Naive thymus-derived CD8-positive, alpha-beta T cell (primary cell): Measurements from ENCODE around the gene SYT14. TPM values are rescaled to one million over a fixed set of nuclear protein-coding genes. Genes with fewer than 3 reads are reported as not detected.

Experiments used
- ATAC-seq, 2 donors: fragments of 150-1000 bp; cut with Tn5 transposase in 1 of 2; sonication (Bioruptor Pico), chemical (Tn5 transposase) in 1 of 2; 1 replicate in 1 of 2; 2 replicates in 1 of 2; pipeline ENCODE4 v1.10.0; 2021; ENCODE audit warnings: mild to moderate bottlenecking in 2 of 2, moderate library complexity in 2 of 2
- POLR2A ChIA-PET: fragments of 350-600 bp; sonication (Branson Sonifier 250); formaldehyde crosslinking; loops from one replicate; lab custom pipeline; 2021; ENCODE audit warnings: antibody characterized with exemption; lab: Charles Lee
- DNase-seq, 10 donors: peaks; one replicate each; pipeline versions ENCODE4 v3.0.0 to v3.0.0-alpha.2; 2020 to 2022
- H3K27ac Mint-ChIP-seq, 10 donors: one replicate each; pipeline ENCODE4 v1.8.0; 2020 to 2022; ENCODE audit warnings: mild to moderate bottlenecking in 10 of 10, mixed read lengths in 10 of 10, moderate library complexity in 4 of 10, inconsistent platforms in 1 of 10
- H3K27me3 Mint-ChIP-seq, 5 donors: one replicate each; pipeline ENCODE4 v1.8.0; 2021 to 2022; ENCODE audit warnings: mixed read lengths in 5 of 5
- H3K36me3 Mint-ChIP-seq, 3 donors: one replicate each; pipeline ENCODE4 v1.8.0; 2020 to 2022; ENCODE audit warnings: mixed read lengths in 3 of 3, mild to moderate bottlenecking in 2 of 3, inconsistent platforms in 1 of 3
- H3K4me1 Mint-ChIP-seq, 4 donors: one replicate each; pipeline ENCODE4 v1.8.0; 2021 to 2022; ENCODE audit warnings: mixed read lengths in 4 of 4
- H3K4me3 Mint-ChIP-seq, 10 donors: one replicate each; pipeline ENCODE4 v1.8.0; 2020 to 2022; ENCODE audit warnings: mild to moderate bottlenecking in 10 of 10, mixed read lengths in 10 of 10, moderate library complexity in 6 of 10, inconsistent platforms in 1 of 10
- H3K9me3 Mint-ChIP-seq, 9 donors: one replicate each; pipeline ENCODE4 v1.8.0; 2020 to 2022; ENCODE audit warnings: mixed read lengths in 9 of 9, mild to moderate bottlenecking in 3 of 9, inconsistent platforms in 1 of 9, moderate library complexity in 1 of 9
- polyA plus RNA-seq, 3 donors: library from polyadenylated mRNA; unstranded; fragments of 300-500 nt; fragmentation: Illumina TruSeq; gene quantifications; one replicate each; pipeline ENCODE4 v1.2.3, GENCODE V29; 2021
- total RNA-seq, 8 experiments: library from RNA in 2 of 8; stranded (reverse) in 2 of 8; gene quantifications; one replicate each; pipeline ENCODE4 v1.2.3 and lab custom pipeline; 2021 to 2026

The SYT14 gene
- total and polyA plus RNA-seq, 5 experiments from 2014 or later, result not detected

DNA sequence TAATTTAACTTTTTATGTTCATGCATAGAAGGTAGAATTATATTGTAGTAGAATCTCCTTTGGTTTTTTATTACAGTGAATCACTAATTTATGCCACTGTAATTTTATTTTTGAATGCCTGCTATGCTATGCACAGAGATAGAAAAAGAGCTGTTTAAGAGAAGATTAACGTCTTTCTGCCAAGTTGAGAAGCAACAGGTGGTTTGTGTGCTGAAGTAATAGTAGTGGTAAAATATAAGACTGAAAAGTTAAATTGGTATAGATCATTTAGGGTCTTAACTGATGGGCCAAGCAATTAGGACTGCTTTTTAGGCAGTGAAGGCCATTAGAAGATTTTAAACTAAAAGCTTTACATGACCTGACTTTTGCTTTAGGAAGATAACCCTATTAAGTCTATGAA is 115.1 kb downstream of the SYT14 start:
- H3K4me3 Mint-ChIP-seq, result no peak overlapping the region
- H3K27me3 Mint-ChIP-seq, result peaks cover 4 to 13% (median 9%) of the 10 kb centered on the region in 5 donors
- H3K4me1 Mint-ChIP-seq, result no peaks in the 10 kb centered on the region
- DNase-seq (no peak), ATAC-seq (no peak)
- peaks cover 0 to 2% (median 0%) of the 10 kb centered on the region in 3 donors for H3K36me3 Mint-ChIP-seq
- H3K9me3 Mint-ChIP-seq, result peaks cover 0 to 14% (median 2%) of the 10 kb centered on the region in 9 donors
- no peak overlapping the region for H3K27ac Mint-ChIP-seq
- POLR2A ChIA-PET, result no interaction called here

DNA sequence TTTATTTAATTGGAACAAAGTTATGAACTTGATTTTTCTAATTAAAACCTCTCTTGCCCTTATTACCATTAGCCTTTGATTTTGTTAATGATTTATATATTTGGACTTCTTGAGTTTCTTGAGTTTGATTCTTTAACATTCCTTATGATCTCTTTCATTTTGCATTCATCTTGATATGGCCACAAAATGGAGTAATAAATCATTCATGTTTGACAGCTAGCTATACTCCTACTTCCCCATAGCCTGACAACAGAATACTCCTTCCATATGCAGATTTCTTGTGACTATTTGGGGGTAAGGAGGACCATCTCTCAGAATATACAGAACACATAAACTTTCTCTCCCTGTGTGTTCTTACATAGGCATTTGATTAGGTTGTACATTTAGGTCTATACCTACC is 119.6 kb downstream of the SYT14 start:
- no peak for DNase-seq
- Mint-ChIP-seq H3K9me3 (peaks cover 0 to 1% (median 0%) of the 10 kb centered on the region in 9 donors), H3K27ac (no peak overlapping the region), H3K4me3 (no peak overlapping the region), H3K4me1 (no peaks in the 10 kb centered on the region), H3K36me3 (no peaks in the 10 kb centered on the region), H3K27me3 (peaks cover 3 to 19% (median 8%) of the 10 kb centered on the region in 5 donors)
- ATAC-seq, result no peak
- POLR2A ChIA-PET, result no interaction called here

DNA sequence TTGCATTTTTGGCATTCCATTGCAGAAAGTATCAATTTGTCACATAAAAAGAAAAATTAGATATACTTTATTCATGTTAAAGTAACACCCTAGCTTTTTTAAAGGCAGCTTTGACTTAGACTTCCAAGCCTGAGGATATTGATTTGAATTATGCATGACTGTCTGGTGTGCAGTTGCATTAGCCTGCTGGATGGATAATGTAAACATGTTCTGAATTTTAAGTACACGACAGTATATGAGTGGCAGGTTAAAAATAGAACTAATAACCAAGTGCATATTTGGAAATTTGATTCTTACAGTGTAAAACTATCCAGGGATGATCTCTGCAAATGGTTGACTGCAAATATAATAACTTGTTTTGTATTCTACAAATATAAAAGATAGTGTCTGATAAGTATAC is 124.0 kb downstream of the SYT14 start:
- H3K36me3 Mint-ChIP-seq, result no peaks in the 10 kb centered on the region
- ATAC-seq (no peak), DNase-seq (no peak)
- POLR2A ChIA-PET, result no interaction called here
- peaks cover 0 to 7% (median 4%) of the 10 kb centered on the region in 9 donors for H3K9me3 Mint-ChIP-seq
- no peaks in the 10 kb centered on the region for H3K4me1 Mint-ChIP-seq
- H3K4me3 Mint-ChIP-seq, result no peak overlapping the region
- H3K27me3 Mint-ChIP-seq, result peaks cover 3 to 17% (median 7%) of the 10 kb centered on the region in 5 donors
- H3K27ac Mint-ChIP-seq, result no peak overlapping the region

DNA sequence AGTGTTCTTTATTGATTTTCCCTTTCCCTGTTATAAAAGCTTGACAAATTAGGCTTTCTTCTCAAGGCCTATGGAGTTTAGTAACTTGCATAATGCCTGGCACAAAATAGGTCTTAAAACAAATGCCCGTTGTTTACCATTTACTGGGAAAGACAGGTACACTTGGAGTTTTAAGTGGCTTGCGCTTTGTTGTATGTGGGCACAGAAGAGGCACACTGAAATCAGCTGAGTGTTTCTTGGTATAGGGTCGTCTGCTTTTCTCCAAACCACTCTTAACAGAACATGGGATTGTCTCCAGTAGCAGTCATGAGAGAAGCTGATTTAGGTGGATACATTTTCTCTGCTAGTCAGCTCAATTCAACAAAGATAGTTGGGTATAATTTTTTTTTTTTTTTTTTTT is 132.5 kb downstream of the SYT14 start:
- Mint-ChIP-seq H3K36me3 (no peaks in the 10 kb centered on the region), H3K27ac (no peak overlapping the region)

DNA sequence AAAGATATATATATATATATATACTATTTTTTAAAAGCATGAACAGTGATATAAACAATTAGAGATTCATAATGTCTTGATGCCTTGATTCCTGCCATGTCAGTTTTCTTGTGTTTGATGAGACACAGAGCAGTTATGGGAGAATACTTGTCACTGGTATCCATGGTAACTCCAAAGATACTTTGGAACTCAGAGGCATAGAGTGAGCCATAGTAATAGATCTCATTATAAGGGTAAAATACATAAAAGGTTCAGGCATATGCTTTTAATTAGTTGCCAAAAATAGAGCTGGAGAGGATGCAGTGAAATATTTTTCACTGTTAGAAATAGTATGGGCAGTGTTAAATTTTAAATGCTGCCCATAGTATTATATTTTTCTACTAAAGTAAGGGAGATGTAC is 134.1 kb downstream of the SYT14 start:
- POLR2A ChIA-PET, result no interaction called here
- Mint-ChIP-seq H3K27me3 (peaks cover 4 to 19% (median 13%) of the 10 kb centered on the region in 5 donors), H3K36me3 (no peaks in the 10 kb centered on the region), H3K4me1 (no peaks in the 10 kb centered on the region), H3K9me3 (peaks cover 0 to 5% (median 2%) of the 10 kb centered on the region in 9 donors), H3K4me3 (no peak overlapping the region), H3K27ac (no peak overlapping the region)
- DNase-seq, result no peak
- ATAC-seq, result no peak

More for the DNA sequence above, 132.5 kb downstream of the SYT14 start:
- H3K27me3 Mint-ChIP-seq, result peaks cover 5 to 19% (median 10%) of the 10 kb centered on the region in 5 donors
- POLR2A ChIA-PET, result no interaction called here
- peaks cover 0 to 11% (median 4%) of the 10 kb centered on the region in 9 donors for H3K9me3 Mint-ChIP-seq
- H3K4me1 Mint-ChIP-seq, result no peaks in the 10 kb centered on the region
- no peak for ATAC-seq
- H3K4me3 Mint-ChIP-seq, result no peak overlapping the region
- no peak for DNase-seq

GRCh38 chr1:210072896-210073504 is 135.0 kb downstream of the SYT14 start:
- ATAC-seq (no peak), DNase-seq (no peak)
- Mint-ChIP-seq H3K9me3 (peaks cover 0 to 3% (median 0%) of the 10 kb centered on the region in 9 donors), H3K27ac (no peak overlapping the region), H3K4me3 (no peak overlapping the region), H3K27me3 (peaks cover 3 to 19% (median 13%) of the 10 kb centered on the region in 5 donors), H3K36me3 (no peaks in the 10 kb centered on the region), H3K4me1 (no peaks in the 10 kb centered on the region)
- POLR2A ChIA-PET, result no interaction called here

GRCh38 chr1:210074904-210075303 is 136.9 kb downstream of the SYT14 start:
- Mint-ChIP-seq H3K4me3 (no peak overlapping the region), H3K27ac (no peak overlapping the region), H3K4me1 (no peaks in the 10 kb centered on the region), H3K36me3 (no peaks in the 10 kb centered on the region), H3K9me3 (peaks cover 0 to 2% (median 0%) of the 10 kb centered on the region in 9 donors), H3K27me3 (peaks cover 3 to 16% (median 9%) of the 10 kb centered on the region in 5 donors)
- POLR2A ChIA-PET, result no interaction called here
- ATAC-seq (no peak), DNase-seq (no peak)

- Mint-ChIP-seq H3K9me3 (peaks cover 0 to 3% (median 0%) of the 10 kb centered on the region in 9 donors), H3K4me1 (no peaks in the 10 kb centered on the region), H3K36me3 (no peaks in the 10 kb centered on the region), H3K27me3 (peaks cover 0 to 8% (median 7%) of the 10 kb centered on the region in 5 donors), H3K27ac (no peak overlapping the region), H3K4me3 (no peak overlapping the region)
- DNase-seq, result no peak
- POLR2A ChIA-PET, result no interaction called here
- ATAC-seq, result no peak
These were observed 138.6 kb downstream of the SYT14 start for GRCh38 chr1:210076620-210077019.

- no peak overlapping the region for H3K4me3 Mint-ChIP-seq
- H3K27me3 Mint-ChIP-seq, result peaks cover 0 to 5% (median 4%) of the 10 kb centered on the region in 5 donors
- no peak overlapping the region for H3K27ac Mint-ChIP-seq
- H3K4me1 Mint-ChIP-seq, result no peaks in the 10 kb centered on the region
- DNase-seq (no peak), ATAC-seq (no peak)
- peaks cover 0 to 3% (median 0%) of the 10 kb centered on the region in 9 donors for H3K9me3 Mint-ChIP-seq
- POLR2A ChIA-PET, result no interaction called here
- H3K36me3 Mint-ChIP-seq, result no peaks in the 10 kb centered on the region
These were observed 143.5 kb downstream of the SYT14 start for GRCh38 chr1:210081494-210081893.

DNA sequence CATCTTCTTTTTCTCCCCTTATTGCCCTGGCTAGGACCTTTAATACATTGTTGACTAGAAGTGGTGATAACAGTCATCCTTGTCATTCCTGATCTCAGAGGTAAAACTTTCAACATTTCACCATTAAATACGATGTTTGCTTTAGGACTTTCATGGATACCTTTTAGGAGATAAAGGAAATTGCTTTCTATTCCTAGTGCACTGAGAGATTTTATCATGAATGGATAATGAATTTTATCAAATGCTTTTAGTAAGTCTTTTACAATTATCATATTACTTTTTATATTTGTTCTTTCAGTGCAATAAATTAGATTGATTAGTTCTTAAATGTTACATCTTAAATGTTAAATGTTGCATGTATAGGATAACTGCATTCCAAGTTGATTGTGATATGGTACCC is 147.3 kb downstream of the SYT14 start:
- no peaks in the 10 kb centered on the region for H3K4me1 Mint-ChIP-seq
- DNase-seq, result no peak
- POLR2A ChIA-PET, result no interaction called here
- H3K9me3 Mint-ChIP-seq, result peaks cover 0 to 14% (median 3%) of the 10 kb centered on the region in 9 donors
- no peak overlapping the region for H3K27ac Mint-ChIP-seq
- no peak overlapping the region for H3K4me3 Mint-ChIP-seq
- peaks cover 1 to 16% (median 11%) of the 10 kb centered on the region in 5 donors for H3K27me3 Mint-ChIP-seq
- no peak for ATAC-seq
- H3K36me3 Mint-ChIP-seq, result no peaks in the 10 kb centered on the region

GRCh38 chr1:210087058-210087457 is 149.0 kb downstream of the SYT14 start:
- Mint-ChIP-seq H3K4me1 (no peaks in the 10 kb centered on the region), H3K9me3 (peaks cover 0 to 14% (median 2%) of the 10 kb centered on the region in 9 donors), H3K27me3 (peaks cover 1 to 15% (median 13%) of the 10 kb centered on the region in 5 donors), H3K27ac (no peak overlapping the region), H3K36me3 (no peaks in the 10 kb centered on the region), H3K4me3 (no peak overlapping the region)
- DNase-seq (peak in 1 of 10 donors; percentile 30), ATAC-seq (no peak)
- POLR2A ChIA-PET, result no interaction called here

DNA sequence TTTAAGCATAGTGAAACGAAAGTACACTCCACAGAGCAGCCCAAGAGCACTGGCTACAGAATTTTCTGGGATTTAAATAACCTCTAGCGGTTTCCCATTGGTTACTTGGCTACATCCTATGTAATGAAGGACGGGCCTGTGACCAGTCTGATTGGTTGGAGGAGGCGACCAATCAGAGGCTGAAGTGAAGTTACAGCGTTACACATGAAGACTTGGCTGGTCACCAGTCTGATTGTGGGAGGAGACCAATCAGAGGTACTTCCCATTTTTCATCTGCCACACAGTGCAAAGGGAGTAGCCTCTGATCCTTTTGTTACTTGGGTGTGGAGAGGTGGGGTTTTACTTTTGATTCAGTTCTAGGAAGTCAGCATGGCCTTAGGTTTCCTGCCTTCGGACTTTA is 151.8 kb downstream of the SYT14 start:
- H3K9me3 Mint-ChIP-seq, result peaks cover 0 to 14% (median 2%) of the 10 kb centered on the region in 9 donors
- ATAC-seq, result no peak
- no peak for DNase-seq
- no peak overlapping the region for H3K4me3 Mint-ChIP-seq
- POLR2A ChIA-PET, result no interaction called here
- H3K27ac Mint-ChIP-seq, result no peak overlapping the region
- H3K36me3 Mint-ChIP-seq, result no peaks in the 10 kb centered on the region
- H3K4me1 Mint-ChIP-seq, result no peaks in the 10 kb centered on the region
- H3K27me3 Mint-ChIP-seq, result peaks cover 1 to 18% (median 14%) of the 10 kb centered on the region in 5 donors

DNA sequence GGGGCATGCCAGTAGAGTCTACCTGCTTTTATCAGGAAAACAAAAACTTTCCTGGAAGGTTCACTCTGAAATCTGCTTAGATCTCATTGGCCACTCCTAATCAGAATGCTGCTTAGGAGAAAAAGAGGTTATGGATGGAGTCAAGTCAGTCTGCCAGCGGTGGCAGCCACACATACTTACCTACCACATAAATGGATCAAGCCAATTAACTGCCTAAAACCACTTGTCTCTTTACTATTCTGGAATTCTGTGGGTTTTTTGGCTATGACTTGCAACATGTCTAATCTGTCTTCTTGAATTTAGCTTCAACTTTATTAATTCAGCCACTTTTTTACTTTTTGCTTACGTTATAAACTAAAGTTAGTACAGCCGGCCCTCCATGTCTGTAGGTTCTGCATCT is 154.3 kb downstream of the SYT14 start:
- Mint-ChIP-seq H3K27ac (no peak overlapping the region), H3K27me3 (peaks cover 1 to 17% (median 12%) of the 10 kb centered on the region in 5 donors), H3K4me3 (no peak overlapping the region), H3K36me3 (no peaks in the 10 kb centered on the region), H3K4me1 (no peaks in the 10 kb centered on the region), H3K9me3 (peaks cover 0 to 14% (median 2%) of the 10 kb centered on the region in 9 donors)
- DNase-seq, result no peak
- POLR2A ChIA-PET, result no interaction called here
- ATAC-seq, result no peak

GRCh38 chr1:210093461-210093860 is 155.4 kb downstream of the SYT14 start:
- POLR2A ChIA-PET, result no interaction called here
- H3K27ac Mint-ChIP-seq, result no peak overlapping the region
- no peaks in the 10 kb centered on the region for H3K4me1 Mint-ChIP-seq
- H3K27me3 Mint-ChIP-seq, result peaks cover 0 to 19% (median 11%) of the 10 kb centered on the region in 5 donors
- H3K9me3 Mint-ChIP-seq, result peaks cover 0 to 11% (median 2%) of the 10 kb centered on the region in 9 donors
- no peak for ATAC-seq
- H3K4me3 Mint-ChIP-seq, result no peak overlapping the region
- H3K36me3 Mint-ChIP-seq, result no peaks in the 10 kb centered on the region
- no peak for DNase-seq
